Sciatic nerve (tissue), 2 donors: Measurements from ENCODE around the gene BOLA1. TPM values are rescaled to one million over a fixed set of nuclear protein-coding genes. Genes with fewer than 3 reads are reported as not detected.
"Not testable (repeated sequence)": the region's sequence is repeated elsewhere in the genome, so short reads cannot be mapped to it uniquely, and the experiment has no call there.

ENCODE experiments used
- ATAC-seq: fragments of 200-7000 bp; cut with Tn5 transposase; one replicate; pipeline ENCODE4 v1.9.1; 2020; ENCODE audit warnings: mild to moderate bottlenecking, moderate library complexity
- DNase-seq: peaks from one replicate; pipeline ENCODE4 v3.0.0-alpha.2; 2020; ENCODE audit warnings: low spot score
- intact Hi-C: fragments of 100-400 bp; cut with DNase I; formaldehyde crosslinking; loops from one replicate; pipeline ENCODE4 v1.14.2; 2022
- total RNA-seq: library from RNA; stranded (reverse); fragmentation: NEBNext Ultra II Directional; extraction: Animal tissue kit (Norgen Biotek cat#: 25700); gene quantifications from one replicate; pipeline ENCODE4 v1.2.1, GENCODE V29; 2021
- donor health status: DM: no; HTN: no; CAD: no.
- donor health status: DM: no; HTN: no; CAD: no.

The BOLA1 gene
- total RNA-seq, 1 donor from 2014 or later, result 13.7 TPM

DNA sequence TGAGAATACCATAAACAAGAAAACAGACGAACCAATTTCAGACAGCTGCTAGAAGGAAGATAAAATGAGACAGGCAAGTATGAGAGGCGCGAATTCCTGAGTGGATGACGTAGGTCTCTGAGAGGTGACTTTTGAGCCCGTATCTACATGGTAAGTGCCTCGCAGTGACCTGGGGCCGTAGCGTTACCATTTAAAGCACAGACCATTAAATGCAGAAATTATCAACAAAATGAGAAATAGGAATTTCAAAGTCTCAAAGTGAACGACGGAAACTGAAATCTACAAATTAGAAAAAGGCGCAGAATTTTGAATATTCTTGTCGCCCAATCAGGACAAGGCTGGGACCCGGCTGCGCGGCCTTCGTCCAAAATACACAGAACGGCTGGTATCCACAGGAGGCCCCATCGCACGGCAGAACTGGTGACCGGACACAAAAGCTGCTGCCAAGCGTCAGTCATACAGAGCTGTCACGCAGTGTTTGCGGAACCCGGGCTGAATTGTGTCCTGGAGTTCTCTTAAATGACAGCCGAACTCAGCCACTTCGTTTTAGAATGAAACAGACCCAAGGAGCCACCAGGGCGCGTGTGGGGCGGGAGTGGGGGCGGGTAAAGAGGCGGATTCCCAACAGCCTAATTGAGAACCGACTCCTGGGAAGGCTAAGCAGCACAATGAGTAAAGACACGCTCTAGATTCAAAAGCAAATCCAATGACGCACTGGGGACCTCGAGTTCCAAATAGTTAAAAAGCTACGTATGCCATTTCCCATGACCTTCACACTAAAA, 13.8 kb upstream of the BOLA1 start:
- ATAC-seq, result peak; percentile 74
- peak; percentile 92 for DNase-seq
- intact Hi-C loops, result no loop called here

DNA sequence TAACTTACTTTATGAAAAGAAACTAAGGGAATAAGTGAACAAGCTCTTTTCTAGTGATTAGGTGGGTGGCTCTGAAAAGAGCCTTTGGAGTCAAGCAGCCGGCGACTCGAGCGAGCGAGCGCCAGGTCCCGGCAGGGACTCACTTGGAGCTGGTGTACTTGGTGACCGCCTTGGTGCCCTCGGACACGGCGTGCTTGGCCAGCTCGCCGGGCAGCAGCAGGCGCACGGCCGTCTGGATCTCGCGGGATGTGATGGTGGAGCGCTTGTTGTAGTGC, 13.3 kb upstream of the BOLA1 start:
- intact Hi-C loops, DNase-seq: not testable (repeated sequence)
- ATAC-seq, result peak; percentile 2

DNA sequence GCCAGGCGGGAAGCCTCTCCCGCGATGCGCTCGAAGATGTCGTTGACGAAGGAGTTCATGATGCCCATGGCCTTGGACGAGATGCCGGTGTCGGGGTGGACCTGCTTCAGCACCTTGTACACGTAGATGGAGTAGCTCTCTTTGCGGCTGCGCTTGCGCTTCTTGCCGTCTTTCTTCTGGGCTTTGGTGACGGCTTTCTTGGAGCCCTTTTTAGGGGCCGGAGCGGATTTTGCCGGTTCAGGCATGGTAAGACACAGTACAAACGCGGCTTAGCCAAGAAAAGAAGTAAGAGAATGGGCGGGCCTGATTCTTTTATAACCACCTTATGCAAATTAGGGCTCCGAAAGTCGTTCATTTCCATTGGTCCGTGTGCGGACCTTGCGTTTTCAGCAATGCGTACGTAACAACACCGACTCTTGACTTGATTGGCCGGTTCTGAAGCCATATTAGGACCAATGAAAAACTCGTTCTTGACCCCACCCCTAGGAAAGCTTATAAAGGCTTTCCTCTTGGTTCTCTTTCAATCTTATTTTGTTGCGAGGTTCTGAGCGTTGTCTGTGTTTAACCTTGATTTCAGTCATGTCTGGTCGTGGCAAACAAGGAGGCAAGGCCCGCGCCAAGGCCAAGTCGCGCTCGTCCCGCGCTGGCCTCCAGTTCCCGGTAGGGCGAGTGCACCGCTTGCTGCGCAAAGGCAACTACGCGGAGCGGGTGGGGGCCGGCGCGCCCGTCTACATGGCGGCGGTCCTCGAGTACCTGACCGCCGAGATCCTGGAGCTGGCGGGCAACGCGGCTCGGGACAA, 12.8 kb upstream of the BOLA1 start:
- ATAC-seq (peak; percentile 90), DNase-seq (peak; percentile 89)
- intact Hi-C loops, result no loop called here

DNA sequence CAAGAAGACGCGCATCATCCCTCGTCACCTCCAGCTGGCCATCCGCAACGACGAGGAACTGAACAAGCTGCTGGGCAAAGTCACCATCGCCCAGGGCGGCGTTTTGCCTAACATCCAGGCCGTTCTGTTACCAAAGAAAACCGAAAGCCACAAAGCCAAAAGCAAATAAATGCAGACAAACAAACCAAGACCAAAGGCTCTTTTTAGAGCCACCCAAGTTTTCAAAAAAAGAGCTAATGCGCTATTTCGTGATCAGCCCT, 12.2 kb upstream of the BOLA1 start:
- DNase-seq, intact Hi-C loops, ATAC-seq: not testable (repeated sequence)

DNA sequence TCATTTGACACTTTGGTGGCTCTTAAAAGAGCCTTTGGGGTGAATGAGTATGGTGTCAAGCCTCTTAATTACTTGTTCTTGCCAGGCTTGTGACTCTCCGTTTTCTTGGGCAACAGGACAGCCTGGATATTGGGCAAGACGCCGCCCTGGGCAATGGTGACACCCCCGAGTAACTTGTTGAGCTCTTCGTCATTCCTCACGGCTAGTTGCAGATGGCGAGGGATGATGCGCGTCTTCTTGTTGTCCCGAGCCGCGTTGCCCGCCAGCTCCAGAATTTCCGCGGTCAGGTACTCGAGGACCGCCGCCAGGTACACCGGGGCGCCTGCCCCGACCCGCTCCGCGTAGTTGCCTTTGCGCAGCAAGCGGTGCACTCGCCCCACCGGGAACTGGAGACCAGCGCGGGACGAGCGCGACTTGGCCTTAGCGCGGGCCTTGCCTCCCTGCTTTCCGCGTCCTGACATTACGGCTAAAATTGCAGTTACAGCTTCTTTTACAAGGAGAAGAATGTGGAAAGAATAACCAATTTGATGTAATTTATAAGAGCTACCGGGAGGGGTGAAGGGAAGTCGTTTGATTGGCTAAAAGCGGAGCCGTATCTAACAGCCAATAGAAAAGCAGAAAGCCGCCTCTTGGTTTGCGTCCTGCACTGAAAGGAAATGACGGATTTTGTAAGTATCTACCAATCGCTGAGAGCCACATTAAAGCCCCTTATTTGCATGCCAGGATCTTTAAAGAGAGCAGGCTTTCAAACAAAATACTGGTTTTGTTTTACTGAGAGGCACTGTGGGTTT, 11.7 kb upstream of the BOLA1 start:
- DNase-seq (peak; percentile 84), ATAC-seq (peak; percentile 86)
- intact Hi-C loops, result no loop called here

DNA sequence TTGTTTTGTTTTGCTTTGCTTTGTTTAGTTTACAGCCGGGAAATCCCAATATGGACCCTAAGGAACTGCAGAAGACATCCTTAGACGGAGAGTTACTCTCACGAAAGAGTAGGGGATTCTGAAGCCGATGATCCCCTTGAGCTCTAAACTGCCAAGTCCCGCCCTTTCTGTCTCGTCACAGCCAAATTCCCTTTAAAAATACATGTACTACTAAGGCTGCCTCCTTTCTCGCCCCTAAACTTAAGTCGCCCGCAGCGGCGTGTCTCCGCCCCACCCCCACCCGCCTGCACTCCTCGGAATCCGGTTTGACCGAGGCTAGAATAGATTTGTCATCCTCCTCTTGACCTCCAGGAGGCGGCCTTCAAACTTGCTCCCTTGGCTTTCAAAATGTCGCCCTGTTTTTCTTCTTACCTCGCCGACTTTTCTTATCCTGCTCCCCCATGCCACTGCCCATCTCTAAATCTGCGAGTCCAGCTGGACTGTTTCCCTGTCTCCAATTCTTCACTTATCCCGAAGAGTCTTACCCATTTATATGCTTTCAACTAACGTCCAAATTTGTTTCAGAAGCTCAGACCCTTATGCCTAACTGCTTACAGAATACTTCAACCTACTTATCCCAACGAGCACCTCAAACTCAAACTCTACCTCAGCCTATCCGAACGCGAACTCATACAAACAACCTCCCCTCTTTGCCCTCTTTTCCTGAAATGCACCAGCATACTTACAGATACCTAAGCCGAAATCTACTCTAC, 10.9 kb upstream of the BOLA1 start:
- intact Hi-C loops, result no loop called here
- peak; percentile 63 for ATAC-seq

DNA sequence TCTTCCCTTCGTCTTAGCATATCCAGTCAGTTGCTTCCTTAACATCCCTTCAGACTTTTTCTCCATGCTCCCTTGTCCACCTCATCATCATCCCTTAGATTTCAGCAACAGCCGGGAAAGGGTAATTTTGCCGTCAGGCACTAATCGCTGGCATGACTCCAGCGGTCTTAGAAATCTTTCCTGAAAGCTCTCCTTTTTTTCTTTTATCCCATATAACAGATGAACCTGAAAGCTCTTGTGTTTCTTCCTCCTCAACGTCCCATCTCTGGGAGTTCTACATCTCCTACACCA, 10.4 kb upstream of the BOLA1 start:
- intact Hi-C loops, result no loop called here
- no peak for ATAC-seq

More for the DNA sequence above, 10.9 kb upstream of the BOLA1 start:
- DNase-seq, result peak; percentile 90

DNA sequence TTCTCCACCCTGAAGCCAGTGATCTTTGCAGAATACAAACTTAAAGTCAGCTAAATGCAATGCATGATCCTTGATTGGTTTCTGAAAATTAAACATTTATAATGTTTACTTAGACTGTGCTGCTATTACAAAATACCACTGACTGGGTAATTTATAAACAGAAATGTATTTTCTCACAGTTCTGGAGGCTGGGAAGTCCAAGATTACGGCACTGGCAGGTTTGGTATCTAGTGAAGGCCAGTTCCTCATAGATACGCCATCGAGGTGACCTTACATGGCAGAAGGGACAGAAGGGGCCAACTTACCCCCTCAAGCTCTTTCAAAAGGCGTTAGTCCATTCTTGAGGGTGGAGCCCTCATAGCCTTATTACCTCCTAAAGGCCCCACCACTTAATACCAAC, 2.8 kb upstream of the BOLA1 start:
- ATAC-seq (no peak), DNase-seq (no peak)
- intact Hi-C loops, result no loop called here

More for the DNA sequence above, 10.4 kb upstream of the BOLA1 start:
- DNase-seq, result peak; percentile 75

DNA sequence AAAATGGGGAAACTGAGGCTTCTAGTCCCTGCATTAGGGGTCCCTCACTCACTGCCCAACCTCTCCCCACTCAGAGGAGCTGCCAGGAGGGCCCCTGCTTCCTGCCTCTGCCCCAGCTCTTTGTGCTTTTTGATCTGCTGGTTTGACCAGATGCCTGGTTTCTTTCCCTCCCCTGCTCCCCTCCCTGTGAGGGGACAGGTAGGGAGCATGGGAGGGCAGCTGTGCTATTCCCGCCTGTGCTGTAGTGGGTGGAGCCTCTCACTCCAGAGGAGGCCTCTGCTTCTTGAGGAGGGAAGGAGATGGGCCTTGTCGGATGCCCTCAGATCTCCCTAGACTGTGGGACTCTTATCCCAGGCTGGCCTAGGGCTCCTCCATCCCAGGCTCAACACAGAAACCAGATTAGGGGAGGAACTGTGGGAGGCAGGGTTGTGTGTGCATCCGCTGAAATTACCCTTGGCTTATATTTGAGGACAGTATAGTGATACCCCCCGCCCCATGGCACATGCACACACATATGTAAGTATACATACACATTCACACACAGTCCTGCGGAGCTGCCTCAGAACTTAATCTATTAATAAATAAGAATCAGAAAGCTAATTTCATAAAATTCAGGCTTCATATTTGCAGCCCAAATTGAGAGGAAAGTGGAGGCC, 4.6 kb downstream of the BOLA1 start:
- intact Hi-C loops, result no loop called here
- ATAC-seq (no peak), DNase-seq (no peak)

DNA sequence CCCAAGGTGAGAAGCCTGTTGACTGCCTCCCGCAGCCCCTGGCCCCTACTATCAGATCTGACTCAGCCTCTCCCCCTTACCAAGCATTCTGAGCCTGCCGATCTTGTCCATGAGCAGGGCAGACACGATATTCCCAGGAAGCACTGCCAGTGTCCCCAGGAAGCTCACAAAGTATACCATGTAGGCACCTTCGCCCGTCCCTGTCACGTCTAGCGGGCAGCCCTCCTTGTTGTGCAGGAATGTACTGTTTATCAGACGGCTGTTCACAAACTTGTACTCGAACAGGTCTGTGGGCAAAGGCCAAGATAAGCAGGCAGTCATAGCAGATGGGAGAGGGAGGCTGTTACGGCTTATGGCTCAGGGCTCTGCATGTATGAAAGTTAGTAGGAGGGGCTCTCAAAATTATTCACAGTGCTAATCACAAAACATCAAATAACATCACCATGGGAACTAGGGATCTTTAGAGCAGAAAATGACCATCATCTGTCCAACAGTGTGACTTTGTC, 7.3 kb downstream of the BOLA1 start:
- DNase-seq, result peak; percentile 28
- no peak for ATAC-seq
- intact Hi-C loops, result no loop called here

DNA sequence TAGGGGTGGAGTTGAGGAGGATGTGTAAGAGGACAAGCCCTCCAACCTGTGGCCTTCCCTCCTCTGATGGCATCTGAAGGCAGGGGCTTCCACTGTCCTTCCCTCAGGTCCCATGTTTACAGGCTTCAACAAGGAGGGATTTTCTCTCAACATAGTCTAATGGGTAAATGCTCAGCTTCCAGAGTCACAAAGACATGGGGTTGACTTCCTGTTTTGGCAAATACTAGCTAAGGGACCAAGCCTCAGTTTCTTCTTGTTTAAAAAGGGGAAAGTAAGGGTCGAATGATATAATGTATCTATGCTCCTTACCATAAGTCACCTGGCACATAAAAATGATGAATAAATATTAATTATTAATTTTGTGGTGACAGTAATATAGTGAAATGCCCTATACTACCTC, 15.2 kb downstream of the BOLA1 start:
- intact Hi-C loops, result no loop called here
- ATAC-seq (no peak), DNase-seq (no peak)

DNA sequence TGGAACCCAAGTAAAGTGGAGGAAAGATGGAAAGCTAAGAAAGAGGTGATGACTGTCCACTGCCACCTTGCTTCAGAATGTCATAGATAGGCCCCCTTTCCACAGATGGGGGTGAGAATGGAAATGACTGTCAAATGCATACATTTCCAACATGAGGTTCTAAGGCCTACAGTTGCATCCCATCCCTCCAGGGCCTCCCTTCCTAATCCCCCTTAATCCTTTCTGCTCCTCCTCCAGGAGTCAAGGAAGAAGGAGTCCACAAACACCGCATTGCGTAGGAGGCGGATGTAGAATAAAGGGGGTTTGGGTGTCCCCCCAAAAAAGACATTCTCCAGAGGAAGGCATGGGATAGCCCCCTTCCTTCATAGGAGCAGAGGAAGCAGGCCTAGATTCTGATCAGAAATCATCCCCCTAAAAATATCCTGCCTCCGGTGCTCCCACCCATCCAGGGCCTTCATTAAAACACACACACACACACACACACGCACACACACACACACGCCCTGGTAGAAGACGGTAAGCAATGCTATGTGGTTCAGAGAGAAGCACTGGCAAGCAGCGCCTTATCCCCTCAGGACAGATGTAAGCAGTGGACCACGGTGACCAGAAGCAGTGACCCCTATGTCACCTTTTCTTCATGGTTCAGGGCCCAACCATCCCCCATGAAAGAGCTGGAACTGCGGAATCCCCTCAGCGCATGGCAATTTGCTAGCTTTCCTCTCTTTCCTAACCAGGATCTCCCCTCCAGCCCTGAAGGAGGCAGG, 16.2 kb downstream of the BOLA1 start:
- DNase-seq (no peak), ATAC-seq (no peak)
- intact Hi-C loops, result no loop called here

DNA sequence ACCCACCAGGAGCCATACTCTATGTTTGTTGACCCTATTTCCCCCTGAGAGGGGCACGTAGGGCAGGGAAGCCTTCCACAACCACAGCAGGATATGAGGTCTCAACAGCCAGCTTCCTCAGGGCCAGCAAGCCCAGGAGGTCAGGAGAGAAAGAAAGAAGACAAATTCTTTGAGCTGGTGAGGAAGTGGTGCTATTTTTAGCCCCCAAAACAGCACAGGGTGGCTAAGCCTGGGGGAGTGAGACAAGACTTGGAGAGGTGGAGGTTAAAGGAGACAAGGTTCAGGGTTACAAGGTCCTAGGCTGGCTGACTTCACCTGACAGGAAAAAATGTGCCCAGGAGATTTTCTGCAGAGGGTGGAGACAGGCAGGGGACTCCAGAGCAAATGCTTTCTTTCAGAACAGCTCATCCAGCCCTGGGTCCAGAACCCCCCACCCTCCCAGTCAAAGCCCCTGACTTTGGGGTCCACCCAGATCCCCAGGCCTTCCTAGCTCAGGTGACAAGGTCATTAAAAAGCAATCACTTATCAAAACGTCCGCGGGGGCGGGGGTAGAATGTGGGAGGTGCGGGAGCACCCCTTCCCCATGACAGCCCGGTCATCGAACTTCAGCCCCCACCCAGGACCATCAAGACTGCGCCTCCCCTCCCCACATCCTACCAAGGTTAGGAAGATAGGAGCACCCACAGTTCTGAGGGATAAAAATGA, 17.0 kb downstream of the BOLA1 start:
- DNase-seq, result no peak
- intact Hi-C loops, result no loop called here

DNA sequence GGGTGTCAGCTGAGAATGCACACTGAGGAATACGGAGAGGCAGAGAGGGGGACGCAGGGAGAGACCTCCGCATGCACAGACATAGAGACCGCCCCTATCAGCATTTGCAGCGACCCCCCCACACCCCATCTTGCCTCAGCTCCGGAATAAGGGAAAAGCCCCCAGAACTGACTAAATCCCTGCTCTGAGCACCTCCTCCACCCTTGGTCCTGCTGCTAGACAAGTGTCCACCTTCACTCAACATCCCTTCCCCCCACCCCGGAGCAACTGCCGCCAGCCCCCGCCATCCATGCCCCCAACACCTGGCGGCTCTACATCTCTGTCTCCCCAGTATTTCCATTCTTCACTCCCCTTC, 17.5 kb downstream of the BOLA1 start:
- DNase-seq (no peak), ATAC-seq (peak; percentile 25)
- intact Hi-C loops, result no loop called here

More for the DNA sequence above, 17.0 kb downstream of the BOLA1 start:
- ATAC-seq, result no peak

DNA sequence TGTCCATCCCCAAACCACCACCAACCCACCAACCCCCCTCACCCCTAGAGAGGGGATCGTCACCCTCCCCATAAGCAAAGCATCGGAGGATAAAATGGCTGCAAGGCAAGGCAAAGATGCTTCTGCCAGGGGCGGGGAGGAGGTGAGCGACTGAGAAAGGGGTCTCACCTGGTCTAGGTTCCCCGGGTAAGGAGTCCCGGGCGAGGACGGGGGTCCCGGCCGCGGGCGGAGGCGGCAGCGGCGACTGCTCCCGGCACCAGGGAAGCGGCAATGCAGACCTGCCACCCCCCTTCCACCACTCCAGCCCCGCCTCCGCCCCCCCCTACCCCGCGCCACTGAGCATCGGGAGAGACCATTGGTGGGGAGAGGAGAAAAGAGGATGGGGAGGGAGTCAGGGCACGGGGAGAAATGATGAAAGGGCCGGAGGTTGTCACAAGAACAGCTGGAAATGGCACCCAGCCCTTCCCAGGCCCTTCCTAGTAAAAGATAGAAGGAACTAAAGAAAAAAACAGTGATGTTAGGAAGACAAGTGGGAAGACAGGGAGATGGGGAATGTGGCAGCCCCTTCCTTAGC, 18.3 kb downstream of the BOLA1 start, which contains the start of gene SV2A:
Gene SV2A, minus strand, starts transcription at position 274 of the 574 bp plus-strand sequence. CDS start 4,004 bp downstream, outside the sequence.
- intact Hi-C loops, result no loop called here
- DNase-seq (no peak), ATAC-seq (peak; percentile 85)

DNA sequence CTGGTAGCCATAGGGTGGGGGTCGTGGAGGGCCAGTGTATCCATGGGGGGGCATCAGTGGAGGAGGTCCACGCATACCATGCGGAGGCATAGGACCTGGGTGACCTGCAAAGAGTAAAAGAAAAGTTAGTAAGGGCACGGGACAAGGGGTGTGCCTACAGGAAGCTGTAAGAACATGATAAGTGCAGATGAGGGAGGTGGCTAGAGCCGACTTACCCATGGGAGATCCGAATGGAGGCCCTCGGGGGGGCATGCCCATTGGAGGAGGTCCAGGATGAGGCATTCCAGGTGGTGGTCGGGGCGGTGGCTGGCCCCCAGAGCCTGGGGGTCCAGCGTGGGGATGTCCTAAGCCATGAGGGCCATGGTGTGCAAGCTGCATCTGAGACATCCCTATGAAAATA, 24.3 kb downstream of the BOLA1 start:
- DNase-seq (no peak), ATAC-seq (no peak)
- intact Hi-C loops, result no loop called here

DNA sequence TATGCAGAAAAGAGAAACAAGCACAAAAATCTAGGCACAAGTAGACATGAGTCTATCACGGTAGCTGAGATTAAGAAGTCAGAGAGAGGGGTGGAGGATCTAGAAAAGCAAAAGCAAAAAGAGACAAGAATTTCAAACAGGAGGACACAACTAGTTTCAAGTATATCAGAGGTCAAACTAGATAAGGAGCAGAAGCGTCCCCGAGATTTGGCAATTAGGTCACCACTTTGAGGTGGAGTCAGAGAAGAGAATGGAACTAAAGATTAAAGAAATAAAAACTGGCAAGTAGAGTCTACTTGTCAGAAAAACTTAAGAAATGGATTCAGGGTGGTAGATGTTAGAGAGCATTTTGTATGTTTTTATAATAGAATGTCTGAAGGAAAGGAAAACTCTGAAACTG, 26.0 kb downstream of the BOLA1 start:
- DNase-seq (no peak), ATAC-seq (no peak)
- intact Hi-C loops, result no loop called here
